ENCODE measurements around the gene ZNF331.

ZNF331 gene

GRCh38 chr19:53521373-53522202 is 16.4 kb upstream of the ZNF331 start:
- peak overlapping the region; percentile 88 for H3K4me3 ChIP-seq (ENCODE audit: low read length)
- peak overlapping the region; percentile 60 for H3K9ac ChIP-seq (ENCODE audit: low read length)
- peaks cover 10% of the 10 kb centered on the region for H3K9me3 ChIP-seq (ENCODE audit: control insufficient read depth, low read length)
- H3K27me3 ChIP-seq (replicated peaks; ENCODE audit: control insufficient read depth, insufficient read depth, low read length), result no peaks in the 10 kb centered on the region
- no peaks in the 10 kb centered on the region for H3K36me3 ChIP-seq (ENCODE audit: control insufficient read depth, insufficient read depth, low read length, severe bottlenecking)
- no peak for DNase-seq (ENCODE audit: low read depth)
- H3K4me1 ChIP-seq (ENCODE audit: control insufficient read depth, insufficient read depth, low read length), result peaks cover 7% of the 10 kb centered on the region

GRCh38 chr19:53525922-53526321 is 12.0 kb upstream of the ZNF331 start:
- peaks cover 7% of the 10 kb centered on the region for H3K4me1 ChIP-seq (ENCODE audit: control insufficient read depth, insufficient read depth, low read length)
- no peak overlapping the region for H3K9ac ChIP-seq (ENCODE audit: low read length)
- H3K36me3 ChIP-seq (ENCODE audit: control insufficient read depth, insufficient read depth, low read length, severe bottlenecking), result no peaks in the 10 kb centered on the region
- H3K4me3 ChIP-seq (ENCODE audit: low read length), result no peak overlapping the region
- H3K9me3 ChIP-seq (ENCODE audit: control insufficient read depth, low read length), result peaks cover 10% of the 10 kb centered on the region
- H3K27me3 ChIP-seq (replicated peaks; ENCODE audit: control insufficient read depth, insufficient read depth, low read length), result no peaks in the 10 kb centered on the region
- DNase-seq (ENCODE audit: low read depth), result no peak

- no peak for DNase-seq (ENCODE audit: low read depth)
- H3K4me3 ChIP-seq (ENCODE audit: low read length), result no peak overlapping the region
- H3K9me3 ChIP-seq (ENCODE audit: control insufficient read depth, low read length), result peaks cover 7% of the 10 kb centered on the region
Observed at GRCh38 chr19:53530622-53531021, 7.3 kb upstream of the ZNF331 start.

GRCh38 chr19:53531457-53531856 is 6.5 kb upstream of the ZNF331 start:
- Histone ChIP-seq H3K36me3 (ENCODE audit: control insufficient read depth, insufficient read depth, low read length, severe bottlenecking) (no peaks in the 10 kb centered on the region), H3K9me3 (ENCODE audit: control insufficient read depth, low read length) (no peaks in the 10 kb centered on the region), H3K27me3 (replicated peaks; ENCODE audit: control insufficient read depth, insufficient read depth, low read length) (no peaks in the 10 kb centered on the region), H3K9ac (ENCODE audit: low read length) (no peak overlapping the region), H3K4me3 (ENCODE audit: low read length) (no peak overlapping the region), H3K4me1 (ENCODE audit: control insufficient read depth, insufficient read depth, low read length) (peaks cover 14% of the 10 kb centered on the region)
- no peak for DNase-seq (ENCODE audit: low read depth)

More at GRCh38 chr19:53530622-53531021, 7.3 kb upstream of the ZNF331 start:
- H3K4me1 ChIP-seq (ENCODE audit: control insufficient read depth, insufficient read depth, low read length), result peaks cover 6% of the 10 kb centered on the region
- H3K36me3 ChIP-seq (ENCODE audit: control insufficient read depth, insufficient read depth, low read length, severe bottlenecking), result no peaks in the 10 kb centered on the region
- no peak overlapping the region for H3K9ac ChIP-seq (ENCODE audit: low read length)
- H3K27me3 ChIP-seq (replicated peaks; ENCODE audit: control insufficient read depth, insufficient read depth, low read length), result no peaks in the 10 kb centered on the region

GRCh38 chr19:53532362-53532761 is 5.6 kb upstream of the ZNF331 start:
- no peaks in the 10 kb centered on the region for H3K27me3 ChIP-seq (replicated peaks; ENCODE audit: control insufficient read depth, insufficient read depth, low read length)

GRCh38 chr19:53536225-53536548 is 1.8 kb upstream of the ZNF331 start:
- Histone ChIP-seq H3K4me3 (ENCODE audit: low read length) (no peak overlapping the region), H3K9ac (ENCODE audit: low read length) (no peak overlapping the region), H3K9me3 (ENCODE audit: control insufficient read depth, low read length) (no peaks in the 10 kb centered on the region), H3K27me3 (replicated peaks; ENCODE audit: control insufficient read depth, insufficient read depth, low read length) (no peaks in the 10 kb centered on the region), H3K36me3 (ENCODE audit: control insufficient read depth, insufficient read depth, low read length, severe bottlenecking) (peaks cover 9% of the 10 kb centered on the region), H3K4me1 (ENCODE audit: control insufficient read depth, insufficient read depth, low read length) (peaks cover 18% of the 10 kb centered on the region)
- no peak for DNase-seq (ENCODE audit: low read depth)

More at GRCh38 chr19:53532362-53532761, 5.6 kb upstream of the ZNF331 start:
- no peaks in the 10 kb centered on the region for H3K36me3 ChIP-seq (ENCODE audit: control insufficient read depth, insufficient read depth, low read length, severe bottlenecking)
- no peak overlapping the region for H3K4me3 ChIP-seq (ENCODE audit: low read length)
- H3K9ac ChIP-seq (ENCODE audit: low read length), result no peak overlapping the region
- no peaks in the 10 kb centered on the region for H3K9me3 ChIP-seq (ENCODE audit: control insufficient read depth, low read length)
- DNase-seq (ENCODE audit: low read depth), result peak; percentile 46
- peaks cover 18% of the 10 kb centered on the region for H3K4me1 ChIP-seq (ENCODE audit: control insufficient read depth, insufficient read depth, low read length)

- Histone ChIP-seq H3K27me3 (replicated peaks; ENCODE audit: control insufficient read depth, insufficient read depth, low read length) (no peaks in the 10 kb centered on the region), H3K9me3 (ENCODE audit: control insufficient read depth, low read length) (no peaks in the 10 kb centered on the region), H3K36me3 (ENCODE audit: control insufficient read depth, insufficient read depth, low read length, severe bottlenecking) (peaks cover 14% of the 10 kb centered on the region), H3K9ac (ENCODE audit: low read length) (peak overlapping the region; percentile 87), H3K4me1 (ENCODE audit: control insufficient read depth, insufficient read depth, low read length) (peaks cover 14% of the 10 kb centered on the region), H3K4me3 (ENCODE audit: low read length) (peak overlapping the region; percentile 82)
- DNase-seq (ENCODE audit: low read depth), result no peak
Observed at GRCh38 chr19:53537121-53537520, 824 bp upstream of the ZNF331 start.

GRCh38 chr19:53538378-53539109 is 599 bp downstream of the ZNF331 start:
- DNase-seq (ENCODE audit: low read depth), result no peak

GRCh38 chr19:53540091-53540490 is 2.1 kb downstream of the ZNF331 start:
- Histone ChIP-seq H3K4me1 (ENCODE audit: control insufficient read depth, insufficient read depth, low read length) (peaks cover 12% of the 10 kb centered on the region), H3K27me3 (replicated peaks; ENCODE audit: control insufficient read depth, insufficient read depth, low read length) (no peaks in the 10 kb centered on the region)

More at GRCh38 chr19:53538378-53539109, 599 bp downstream of the ZNF331 start:
- peaks cover 12% of the 10 kb centered on the region for H3K4me1 ChIP-seq (ENCODE audit: control insufficient read depth, insufficient read depth, low read length)
- H3K9me3 ChIP-seq (ENCODE audit: control insufficient read depth, low read length), result no peaks in the 10 kb centered on the region
- H3K36me3 ChIP-seq (ENCODE audit: control insufficient read depth, insufficient read depth, low read length, severe bottlenecking), result peaks cover 21% of the 10 kb centered on the region
- H3K4me3 ChIP-seq (ENCODE audit: low read length), result peak overlapping the region; percentile 82
- no peaks in the 10 kb centered on the region for H3K27me3 ChIP-seq (replicated peaks; ENCODE audit: control insufficient read depth, insufficient read depth, low read length)
- peak overlapping the region; percentile 87 for H3K9ac ChIP-seq (ENCODE audit: low read length)

GRCh38 chr19:53541971-53542370 is 4.0 kb downstream of the ZNF331 start:
- Histone ChIP-seq H3K27me3 (replicated peaks; ENCODE audit: control insufficient read depth, insufficient read depth, low read length) (no peaks in the 10 kb centered on the region), H3K9me3 (ENCODE audit: control insufficient read depth, low read length) (no peaks in the 10 kb centered on the region), H3K9ac (ENCODE audit: low read length) (no peak overlapping the region), H3K4me3 (ENCODE audit: low read length) (no peak overlapping the region), H3K4me1 (ENCODE audit: control insufficient read depth, insufficient read depth, low read length) (peaks cover 13% of the 10 kb centered on the region), H3K36me3 (ENCODE audit: control insufficient read depth, insufficient read depth, low read length, severe bottlenecking) (peaks cover 23% of the 10 kb centered on the region)
- no peak for DNase-seq (ENCODE audit: low read depth)

More at GRCh38 chr19:53540091-53540490, 2.1 kb downstream of the ZNF331 start:
- no peak overlapping the region for H3K9ac ChIP-seq (ENCODE audit: low read length)
- H3K4me3 ChIP-seq (ENCODE audit: low read length), result no peak overlapping the region
- peaks cover 23% of the 10 kb centered on the region for H3K36me3 ChIP-seq (ENCODE audit: control insufficient read depth, insufficient read depth, low read length, severe bottlenecking)
- H3K9me3 ChIP-seq (ENCODE audit: control insufficient read depth, low read length), result no peaks in the 10 kb centered on the region
- DNase-seq (ENCODE audit: low read depth), result no peak

- peak overlapping the region; percentile 40 for H3K9ac ChIP-seq (ENCODE audit: low read length)
- peaks cover 15% of the 10 kb centered on the region for H3K36me3 ChIP-seq (ENCODE audit: control insufficient read depth, insufficient read depth, low read length, severe bottlenecking)
- DNase-seq (ENCODE audit: low read depth), result peak; percentile 86
Observed at GRCh38 chr19:53545271-53546065, 7.5 kb downstream of the ZNF331 start.

More at GRCh38 chr19:53545271-53546065, 7.5 kb downstream of the ZNF331 start:
- H3K4me3 ChIP-seq (ENCODE audit: low read length), result no peak overlapping the region
- H3K9me3 ChIP-seq (ENCODE audit: control insufficient read depth, low read length), result no peaks in the 10 kb centered on the region
- H3K4me1 ChIP-seq (ENCODE audit: control insufficient read depth, insufficient read depth, low read length), result peaks cover 32% of the 10 kb centered on the region
- no peaks in the 10 kb centered on the region for H3K27me3 ChIP-seq (replicated peaks; ENCODE audit: control insufficient read depth, insufficient read depth, low read length)
